Caco-2 (cell line): Measurements from ENCODE around the gene MBOAT1. TPM values are rescaled to one million over a fixed set of nuclear protein-coding genes. Genes with fewer than 3 reads are reported as not detected.

Experiments
- BruUV-seq: library from RNA; stranded (reverse); fragments of 400-500 nt; replicated peaks from 2 replicates; lab custom pipeline; 2021; lab: Mats Ljungman, UMichigan
- CTCF ChIA-PET: fragments of 300-600 bp; sonication (Branson Sonifier 250); formaldehyde crosslinking; loops from one replicate; lab custom pipeline; 2022; ENCODE audit warnings: antibody characterized with exemption; lab: Charles Lee
- POLR2A ChIA-PET: fragments of 300-600 bp; sonication (Branson Sonifier 250); formaldehyde crosslinking; loops from one replicate; lab custom pipeline; 2022; ENCODE audit warnings: antibody characterized with exemption; lab: Charles Lee
- DNase-seq, 2 experiments: peaks; one replicate each; pipeline versions ENCODE4 v3.0.0 to v3.0.0-alpha.2; 2020 to 2022
- H3K27me3 ChIP-seq: replicated peaks from 2 replicates; pipeline ENCODE4 v1.6.0; 2011; ENCODE audit warnings: low read length; ENCODE audit not compliant: control insufficient read depth, insufficient read depth
- H3K36me3 ChIP-seq: 2 replicates; pipeline ENCODE4 v1.5.1; 2011; ENCODE audit warnings: low read length; ENCODE audit not compliant: control insufficient read depth, insufficient read depth
- H3K4me1 ChIP-seq: fragments of 250-450 bp; sonication (Bioruptor Pico); 2 replicates; pipeline ENCODE4 v1.5.1; 2020; ENCODE audit warnings: mild to moderate bottlenecking
- H3K4me3 ChIP-seq: 2 replicates; pipeline ENCODE4 v1.5.1; 2011; ENCODE audit warnings: low read depth, mild to moderate bottlenecking, control low read depth, low read length
- H3K9me3 ChIP-seq: fragments of 250-450 bp; sonication (Bioruptor Pico); 2 replicates; pipeline ENCODE4 v1.5.1; 2020; ENCODE audit warnings: mild to moderate bottlenecking, moderate library complexity
- H3K27ac Mint-ChIP-seq: one replicate; pipeline ENCODE4 v1.8.0; 2022; ENCODE audit warnings: mixed read lengths; ENCODE audit not compliant: unreplicated experiment
- H3K27me3 Mint-ChIP-seq: one replicate; pipeline ENCODE4 v1.8.0; 2022; ENCODE audit warnings: mixed read lengths; ENCODE audit not compliant: insufficient read depth, unreplicated experiment
- H3K36me3 Mint-ChIP-seq: one replicate; pipeline ENCODE4 v1.8.0; 2022; ENCODE audit warnings: mild to moderate bottlenecking, mixed read lengths; ENCODE audit not compliant: insufficient read depth, unreplicated experiment
- H3K4me1 Mint-ChIP-seq: one replicate; pipeline ENCODE4 v1.8.0; 2022; ENCODE audit warnings: low read depth, mixed read lengths; ENCODE audit not compliant: unreplicated experiment
- H3K4me3 Mint-ChIP-seq: one replicate; pipeline ENCODE4 v1.8.0; 2022; ENCODE audit warnings: mild to moderate bottlenecking, moderate library complexity, mixed read lengths; ENCODE audit not compliant: unreplicated experiment
- H3K9me3 Mint-ChIP-seq: one replicate; pipeline ENCODE4 v1.8.0; 2022; ENCODE audit warnings: mixed read lengths; ENCODE audit not compliant: unreplicated experiment
- CTCF ChIP-seq, 2 experiments: fragments of 200-600 bp in 1 of 2; IDR thresholded peaks; 1 replicate in 1 of 2; 2 replicates in 1 of 2; pipeline versions ENCODE4 v1.5.1 to v1.8.0; 2011 to 2022; ENCODE audit warnings: antibody characterized with exemption in 1 of 2, control low read depth in 1 of 2, inconsistent platforms in 1 of 2, low read depth in 1 of 2, low read length in 1 of 2, mild to moderate bottlenecking in 1 of 2, moderate library complexity in 1 of 2; ENCODE audit not compliant: insufficient read depth in 1 of 2, severe bottlenecking in 1 of 2, unreplicated experiment in 1 of 2
- intact Hi-C: fragments of 100-400 bp; cut with micrococcal nuclease; formaldehyde crosslinking; loops from one replicate; pipeline ENCODE4 v1.10.0; 2022; ENCODE audit not compliant: unreplicated experiment
- total RNA-seq: library from RNA; stranded (reverse); gene quantifications from 2 replicates; pipeline ENCODE4 v1.2.3, GENCODE V29; 2022

MBOAT1 gene
- total RNA-seq, 1 experiment from 2014 or later: 7.3 TPM

- intact Hi-C loops: no loop called here
- no peaks in the 10 kb centered on the region for H3K27me3 ChIP-seq
- no peaks in the 10 kb centered on the region for H3K9me3 ChIP-seq
- H3K36me3 ChIP-seq: no peaks in the 10 kb centered on the region
- Mint-ChIP-seq H3K27me3 (no peaks in the 10 kb centered on the region), H3K9me3 (no peaks in the 10 kb centered on the region), H3K4me1 (no peaks in the 10 kb centered on the region), H3K27ac (no peak overlapping the region), H3K36me3 (no peaks in the 10 kb centered on the region), H3K4me3 (no peak overlapping the region)
- CTCF ChIA-PET: no interaction called here
- H3K4me3 ChIP-seq: no peak overlapping the region
- no peak for TF ChIP-seq CTCF (IDR thresholded peaks at IDR 0.05; ENCODE audit: insufficient read depth in 1 of 2, low read depth in 1 of 2, low read length in 1 of 2, severe bottlenecking in 1 of 2, unreplicated experiment in 1 of 2)
- BruUV-seq: no TSS peak
- no peaks in the 10 kb centered on the region for H3K4me1 ChIP-seq
- POLR2A ChIA-PET: no interaction called here
- no peak for DNase-seq
These were observed 14.0 kb downstream of the MBOAT1 start for GRCh38 chr6:20198156-20198774.

GRCh38 chr6:20197251-20197650, 15.0 kb downstream of the MBOAT1 start:
- TF ChIP-seq CTCF (IDR thresholded peaks at IDR 0.05; ENCODE audit: insufficient read depth in 1 of 2, low read depth in 1 of 2, low read length in 1 of 2, severe bottlenecking in 1 of 2, unreplicated experiment in 1 of 2): no peak
- H3K4me1 Mint-ChIP-seq: peaks cover 3% of the 10 kb centered on the region
- POLR2A ChIA-PET: no interaction called here
- no peaks in the 10 kb centered on the region for H3K27me3 ChIP-seq
- H3K9me3 Mint-ChIP-seq: no peaks in the 10 kb centered on the region
- intact Hi-C loops: no loop called here
- H3K9me3 ChIP-seq: no peaks in the 10 kb centered on the region
- BruUV-seq: no TSS peak
- H3K4me3 Mint-ChIP-seq: no peak overlapping the region
- no peak for DNase-seq
- H3K36me3 ChIP-seq: no peaks in the 10 kb centered on the region
- H3K36me3 Mint-ChIP-seq: no peaks in the 10 kb centered on the region
- H3K27ac Mint-ChIP-seq: no peak overlapping the region
- H3K27me3 Mint-ChIP-seq: no peaks in the 10 kb centered on the region
- H3K4me1 ChIP-seq: peaks cover 1% of the 10 kb centered on the region
- CTCF ChIA-PET: no interaction called here
- no peak overlapping the region for H3K4me3 ChIP-seq

GRCh38 chr6:20192625-20193024, 19.6 kb downstream of the MBOAT1 start:
- TF ChIP-seq CTCF (IDR thresholded peaks at IDR 0.05; ENCODE audit: insufficient read depth in 1 of 2, low read depth in 1 of 2, low read length in 1 of 2, severe bottlenecking in 1 of 2, unreplicated experiment in 1 of 2): no peak
- no peaks in the 10 kb centered on the region for H3K9me3 ChIP-seq
- H3K9me3 Mint-ChIP-seq: peaks cover 10% of the 10 kb centered on the region
- no peaks in the 10 kb centered on the region for H3K36me3 ChIP-seq
- H3K27ac Mint-ChIP-seq: no peak overlapping the region
- H3K27me3 Mint-ChIP-seq: no peaks in the 10 kb centered on the region
- no peaks in the 10 kb centered on the region for H3K36me3 Mint-ChIP-seq
- no peak for DNase-seq
- H3K4me3 ChIP-seq: no peak overlapping the region
- peaks cover 7% of the 10 kb centered on the region for H3K4me1 ChIP-seq
- BruUV-seq: no TSS peak
- intact Hi-C loops: no loop called here
- no peak overlapping the region for H3K4me3 Mint-ChIP-seq
- peaks cover 8% of the 10 kb centered on the region for H3K4me1 Mint-ChIP-seq
- H3K27me3 ChIP-seq: no peaks in the 10 kb centered on the region
- ChIA-PET CTCF (interaction anchor here (0.7 kb wide), 1 partner anchor 14 kb away, joined by 3 read pairs; no protein-coding TSS in a partner anchor), POLR2A (no interaction called here)
